K562 (cell line): Measurements from ENCODE around the gene ARMC9. TPM values are rescaled to one million over a fixed set of nuclear protein-coding genes. Genes with fewer than 3 reads are reported as not detected.

Source experiments
- ATAC-seq: fragments of 200-7000 bp; cut with Tn5 transposase; 3 replicates; pipeline ENCODE4 v1.9.1; 2020; ENCODE audit warnings: moderate library complexity
- BruUV-seq: library from RNA; stranded (reverse); fragments of 400-500 nt; replicated peaks from 2 replicates; lab custom pipeline; 2021; lab: Mats Ljungman, UMichigan
- CTCF ChIA-PET: fragments of 300-600 bp; formaldehyde crosslinking; extraction: SDS; loops from one replicate; lab custom pipeline; 2021; ENCODE audit warnings: low intra/inter-chr PET ratio; lab: Yijun Ruan, JAX
- POLR2A ChIA-PET: fragments of 300-600, 350-650 bp; sonication (Branson Sonifier 250); formaldehyde crosslinking; extraction: SDS; loops from one replicate; lab custom pipeline; 2021; ENCODE audit warnings: antibody characterized with exemption, inconsistent platforms; lab: Yijun Ruan, JAX
- DNase-seq, 4 experiments: peaks; one replicate each; pipeline versions ENCODE4 v3.0.0 to v3.0.0-alpha.2; 2011 to 2018; ENCODE audit warnings: low spot score in 3 of 4, mixed read lengths in 3 of 4; ENCODE audit errors: extremely low read depth in 1 of 4
- FAIRE-seq: peaks from 2 replicates; lab custom pipeline; 2011; peaks lifted over from hg19 to GRCh38; lab: Jason Lieb, UNC
- H2AFZ ChIP-seq: 2 replicates; pipeline ENCODE4 v1.6.0; 2011; ENCODE audit warnings: low read depth, low read length, control low read depth, inconsistent platforms
- H3K27ac ChIP-seq: fragments of 200-600 bp; 3 replicates; pipeline ENCODE4 v1.8.0; 2011; ENCODE audit warnings: low read depth, mild to moderate bottlenecking, control low read depth, inconsistent platforms, low read length, moderate library complexity, mixed read lengths; ENCODE audit errors: extremely low read depth
- H3K27me3 ChIP-seq, 2 experiments: fragments of 300-600 bp in 1 of 2; 2 replicates in 1 of 2; 3 replicates in 1 of 2; pipeline versions ENCODE4 v1.6.0 to v1.8.0; 2011; ENCODE audit warnings: inconsistent platforms in 2 of 2, low read length in 2 of 2, mild to moderate bottlenecking in 1 of 2, mixed read lengths in 1 of 2, moderate library complexity in 1 of 2; ENCODE audit not compliant: control insufficient read depth in 2 of 2, insufficient read depth in 2 of 2
- H3K36me3 ChIP-seq: fragments of 300-600 bp; 3 replicates; pipeline ENCODE4 v1.8.0; 2011; ENCODE audit warnings: mild to moderate bottlenecking, low read length, inconsistent platforms; ENCODE audit not compliant: control insufficient read depth, insufficient read depth
- H3K4me1 ChIP-seq, 2 experiments: fragments of 200-600 bp in 1 of 2; replicated peaks in 1 of 2; 2 replicates in 1 of 2; 3 replicates in 1 of 2; pipeline versions ENCODE4 v1.5.1 to v1.8.0; 2011; ENCODE audit warnings: inconsistent platforms in 2 of 2, low read length in 2 of 2, mild to moderate bottlenecking in 1 of 2, mixed read lengths in 1 of 2, moderate library complexity in 1 of 2; ENCODE audit not compliant: control insufficient read depth in 2 of 2, insufficient read depth in 2 of 2
- H3K4me2 ChIP-seq: 2 replicates; pipeline ENCODE4 v1.6.1; 2011; ENCODE audit warnings: low read length, control low read depth, inconsistent platforms, mixed read lengths; ENCODE audit not compliant: insufficient read depth
- H3K4me3 ChIP-seq: fragments of 200-600 bp; sonication (generic), shearing (Covaris generic); 2 replicates; pipeline ENCODE4 v1.5.1; 2016; ENCODE audit warnings: control low read depth, inconsistent platforms
- H3K79me2 ChIP-seq: fragments of 200-600 bp; 3 replicates; pipeline ENCODE4 v1.8.0; 2011; ENCODE audit warnings: low read length, inconsistent platforms; ENCODE audit not compliant: control insufficient read depth, insufficient read depth
- H3K9ac ChIP-seq, 2 experiments: 2 replicates each; pipeline versions ENCODE4 v1.6.0 to v1.6.1; 2011; ENCODE audit warnings: low read depth in 2 of 2, low read length in 2 of 2, control low read depth in 1 of 2, inconsistent platforms in 1 of 2, mild to moderate bottlenecking in 1 of 2, mixed read lengths in 1 of 2; ENCODE audit not compliant: insufficient read depth in 1 of 2
- H3K9me1 ChIP-seq: one replicate; pipeline ENCODE4 v1.6.0; 2011; ENCODE audit warnings: inconsistent platforms, mild to moderate bottlenecking, low read length, moderate library complexity; ENCODE audit not compliant: control insufficient read depth, insufficient read depth
- H3K9me3 ChIP-seq: replicated peaks from 2 replicates; pipeline ENCODE4 v1.5.1; 2011; ENCODE audit warnings: low read depth, low read length, inconsistent platforms; ENCODE audit not compliant: control insufficient read depth, insufficient read depth
- H4K20me1 ChIP-seq: replicated peaks from 2 replicates; pipeline ENCODE4 v1.6.1; 2011; ENCODE audit warnings: low read length, inconsistent platforms, mixed read lengths; ENCODE audit not compliant: control insufficient read depth, insufficient read depth
- CBX8 ChIP-seq: fragments of 200-600 bp; sonication (generic); IDR thresholded peaks from 2 replicates; pipeline ENCODE4 v1.6.1; 2012; ENCODE audit warnings: borderline replicate concordance, mixed run types, low read depth, mild to moderate bottlenecking, moderate library complexity, mixed read lengths, low read length, control low read depth, inconsistent platforms; ENCODE audit not compliant: poor library complexity, severe bottlenecking; ENCODE audit errors: extremely low read depth
- CEBPG ChIP-seq, 3 experiments: fragments of 200-800 bp in 1 of 3; sonication (Bioruptor generic) in 1 of 3; sonication (generic) in 1 of 3; formaldehyde crosslinking in 1 of 3; IDR thresholded peaks in 2 of 3; conservative IDR thresholded peaks in 1 of 3; 2 replicates each; pipeline versions ENCODE4 v1.6.1 to v1.8.0; 2016 to 2022; ENCODE audit warnings: missing compliant biosample characterization in 2 of 3, missing genetic modification characterization in 2 of 3, mild to moderate bottlenecking in 1 of 3, missing genetic modification reagents in 1 of 3
- EWSR1 ChIP-seq: fragments of 450-650 bp; IDR thresholded peaks from 2 replicates; pipeline ENCODE4 v1.6.1; 2018; ENCODE audit warnings: borderline replicate concordance, mild to moderate bottlenecking, low read depth, moderate library complexity; ENCODE audit not compliant: partially characterized antibody
- FOXA1 ChIP-seq: fragments of 450-650 bp; IDR thresholded peaks from 2 replicates; pipeline ENCODE4 v1.6.1; 2016; ENCODE audit warnings: mild to moderate bottlenecking, borderline replicate concordance
- JUNB ChIP-seq: fragments of 450-650 bp; formaldehyde crosslinking; conservative IDR thresholded peaks from 2 replicates; pipeline ENCODE4 v1.4.0; 2020; ENCODE audit warnings: mild to moderate bottlenecking
- POLR2A ChIP-seq: fragments of 450-650 bp; conservative IDR thresholded peaks from 2 replicates; pipeline ENCODE4 v1.6.1; 2016
- PRPF4 ChIP-seq: fragments of 200-400 bp; formaldehyde crosslinking; IDR thresholded peaks from one replicate; pipeline ENCODE4 v1.6.1; 2017; ENCODE audit warnings: low read length, low read depth, mild to moderate bottlenecking; ENCODE audit not compliant: insufficient read depth, poor library complexity, severe bottlenecking
- RNF2 ChIP-seq: sonication (generic); IDR thresholded peaks from 2 replicates; pipeline ENCODE4 v1.6.1; 2016
- SAFB2 ChIP-seq: fragments of 200-400 bp; formaldehyde crosslinking; IDR thresholded peaks from 2 replicates; pipeline ENCODE4 v1.6.1; 2018; ENCODE audit warnings: borderline replicate concordance, low read length, low read depth, moderate library complexity; ENCODE audit not compliant: severe bottlenecking
- SIX5 ChIP-seq, 2 experiments: IDR thresholded peaks; 2 replicates each; pipeline ENCODE4 v1.6.1; 2011; ENCODE audit warnings: low read length in 2 of 2, borderline replicate concordance in 1 of 2, low read depth in 1 of 2, mild to moderate bottlenecking in 1 of 2, moderate library complexity in 1 of 2; ENCODE audit not compliant: insufficient read depth in 1 of 2
- SPI1 ChIP-seq: IDR thresholded peaks from 2 replicates; pipeline ENCODE4 v1.6.1; 2011; ENCODE audit warnings: low read depth, low read length, control low read depth, borderline replicate concordance
- TBL1XR1 ChIP-seq, 2 experiments: IDR thresholded peaks; 2 replicates each; pipeline ENCODE4 v1.6.1; 2012; ENCODE audit warnings: improper control_type of control experiment in 2 of 2, low read length in 2 of 2, mild to moderate bottlenecking in 1 of 2
- ZFP30 ChIP-seq: fragments of 250-450 bp; sonication (Bioruptor Pico); IDR thresholded peaks from 2 replicates; pipeline ENCODE4 v1.8.0; 2022; ENCODE audit warnings: moderate library complexity, mild to moderate bottlenecking, inconsistent platforms, borderline replicate concordance
- ZNF184 ChIP-seq: sonication (generic); formaldehyde crosslinking; IDR thresholded peaks from 2 replicates; pipeline ENCODE4 v1.5.0; 2020; ENCODE audit warnings: missing genetic modification reagents
- ZNF77 ChIP-seq: fragments of 250-450 bp; sonication (Bioruptor Pico); IDR thresholded peaks from 2 replicates; pipeline ENCODE4 v1.5.0; 2020
- WGBS: fragments of 100-300 bp; shearing (Covaris generic); methylation state at CpG from one replicate; pipeline ENCODE4 v1.1.6; 2016; ENCODE audit warnings: low coverage, mixed read lengths; ENCODE audit not compliant: insufficient coverage; ENCODE audit errors: missing lambda C conversion rate; 5-methylcytosine and 5-hydroxymethylcytosine counted together
- in situ Hi-C: fragments of 300-500 bp; cut with MboI; formaldehyde crosslinking; loops from 4 replicates; pipeline ENCODE4 v1.15.0; 2018; ENCODE audit warnings: inconsistent platforms, mixed read lengths
- intact Hi-C: fragments of 100-400 bp; cut with micrococcal nuclease; formaldehyde crosslinking; loops from 2 replicates; pipeline ENCODE4 v1.14.2; 2022
- polyA plus RNA-seq, 8 experiments: library from polyadenylated mRNA; depleted of rRNA in 4 of 8; stranded (reverse) in 5 of 8; unstranded in 3 of 8; fragments of >200 nt; fragmentation: Nextera tagmentation in 2 of 8; fragmentation: Illumina TruSeq in 1 of 8; extraction: Ambion mirVana in 2 of 8; extraction: Trizol in 1 of 8; gene quantifications; 2 replicates each; pipeline versions ENCODE4 v1.2.1 to v1.2.3, GENCODE V29; 2011 to 2014; ENCODE audit warnings: inconsistent platforms in 1 of 8, missing spikeins in 1 of 8
- total RNA-seq, 7 experiments: library from RNA; depleted of rRNA in 6 of 7; stranded (reverse); fragments of >200 nt in 6 of 7; fragmentation: Illumina TruSeq in 2 of 7; extraction: Trizol in 2 of 7; gene quantifications; 2 replicates each; pipeline versions ENCODE4 v1.2.1 to v1.2.3, GENCODE V29; 2011 to 2021; ENCODE audit warnings: low replicate concordance in 1 of 7
- TF ChIP-seq, protein P1 (sequence below), 2 experiments: fragments of 450-650 bp; conservative IDR thresholded peaks; 2 replicates each; pipeline ENCODE4 v1.6.1; 2017; ENCODE audit warnings: mild to moderate bottlenecking in 2 of 2, moderate library complexity in 2 of 2
- TF ChIP-seq, protein P2 (sequence below): fragments of 450-650 bp; formaldehyde crosslinking; IDR thresholded peaks from 2 replicates; pipeline ENCODE4 v1.4.0; 2020; ENCODE audit warnings: mild to moderate bottlenecking, mixed read lengths
- TF ChIP-seq, protein P3 (sequence below), 2 experiments: fragments of 250-450 bp in 1 of 2; fragments of 450-650 bp in 1 of 2; sonication (Bioruptor Pico) in 1 of 2; IDR thresholded peaks; 2 replicates each; pipeline versions ENCODE4 v1.6.1 to v1.8.0; 2016 to 2021; ENCODE audit warnings: mild to moderate bottlenecking in 2 of 2, moderate library complexity in 2 of 2, missing compliant biosample characterization in 1 of 2, missing genetic modification characterization in 1 of 2

ARMC9 gene
- total and polyA plus RNA-seq, 9 of the 15 experiments (the other 6 are each of a cell fraction or from before 2014, with no cell fraction given) = 0.36 to 2.3 (median 1.1) TPM

DNA sequence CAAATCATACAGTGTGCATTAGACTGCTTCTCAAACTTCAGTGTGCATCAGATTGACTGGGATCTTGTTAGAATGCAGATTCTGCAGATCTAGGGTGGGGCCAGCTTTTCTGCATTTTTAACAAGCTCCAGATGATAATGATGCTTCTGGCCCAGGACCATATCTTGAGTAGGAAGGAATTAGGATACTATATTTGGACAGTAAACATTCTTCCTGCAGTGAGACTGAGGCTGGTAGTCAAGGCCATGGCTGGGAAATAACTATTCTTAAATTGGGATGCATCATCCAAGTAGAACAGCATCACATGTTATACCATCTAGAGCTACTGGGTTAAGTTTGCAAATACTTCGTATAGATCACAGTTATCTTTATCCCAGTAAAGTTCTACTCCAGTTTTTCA is 28.4 kb upstream of the ARMC9 start:
- TF ChIP-seq EWSR1 = no peak
- TF ChIP-seq TBL1XR1 (IDR thresholded peaks at IDR 0.05; ENCODE audit: low read length in 2 of 2) = no peak
- TF ChIP-seq, protein P1, sequence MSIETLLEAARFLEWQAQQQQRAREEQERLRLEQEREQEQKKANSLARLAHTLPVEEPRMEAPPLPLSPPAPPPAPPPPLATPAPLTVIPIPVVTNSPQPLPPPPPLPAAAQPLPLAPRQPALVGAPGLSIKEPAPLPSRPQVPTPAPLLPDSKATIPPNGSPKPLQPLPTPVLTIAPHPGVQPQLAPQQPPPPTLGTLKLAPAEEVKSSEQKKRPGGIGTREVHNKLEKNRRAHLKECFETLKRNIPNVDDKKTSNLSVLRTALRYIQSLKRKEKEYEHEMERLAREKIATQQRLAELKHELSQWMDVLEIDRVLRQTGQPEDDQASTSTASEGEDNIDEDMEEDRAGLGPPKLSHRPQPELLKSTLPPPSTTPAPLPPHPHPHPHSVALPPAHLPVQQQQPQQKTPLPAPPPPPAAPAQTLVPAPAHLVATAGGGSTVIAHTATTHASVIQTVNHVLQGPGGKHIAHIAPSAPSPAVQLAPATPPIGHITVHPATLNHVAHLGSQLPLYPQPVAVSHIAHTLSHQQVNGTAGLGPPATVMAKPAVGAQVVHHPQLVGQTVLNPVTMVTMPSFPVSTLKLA (conservative IDR thresholded peaks at IDR 0.05) = no peak
- TF ChIP-seq, protein P2, sequence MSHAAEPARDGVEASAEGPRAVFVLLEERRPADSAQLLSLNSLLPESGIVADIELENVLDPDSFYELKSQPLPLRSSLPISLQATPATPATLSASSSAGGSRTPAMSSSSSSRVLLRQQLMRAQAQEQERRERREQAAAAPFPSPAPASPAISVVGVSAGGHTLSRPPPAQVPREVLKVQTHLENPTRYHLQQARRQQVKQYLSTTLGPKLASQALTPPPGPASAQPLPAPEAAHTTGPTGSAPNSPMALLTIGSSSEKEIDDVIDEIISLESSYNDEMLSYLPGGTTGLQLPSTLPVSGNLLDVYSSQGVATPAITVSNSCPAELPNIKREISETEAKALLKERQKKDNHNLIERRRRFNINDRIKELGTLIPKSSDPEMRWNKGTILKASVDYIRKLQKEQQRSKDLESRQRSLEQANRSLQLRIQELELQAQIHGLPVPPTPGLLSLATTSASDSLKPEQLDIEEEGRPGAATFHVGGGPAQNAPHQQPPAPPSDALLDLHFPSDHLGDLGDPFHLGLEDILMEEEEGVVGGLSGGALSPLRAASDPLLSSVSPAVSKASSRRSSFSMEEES (CRISPR knock-in tag) = no peak
- no peak for TF ChIP-seq PRPF4
- no peak for TF ChIP-seq ZNF77 (CRISPR knock-in tag)
- TF ChIP-seq CBX8 = no peak
- no peak for TF ChIP-seq ZFP30 (CRISPR knock-in tag)
- no peak for TF ChIP-seq JUNB (CRISPR knock-in tag)
- TF ChIP-seq SAFB2 = no peak
- no peak for TF ChIP-seq RNF2
- no peak for TF ChIP-seq CEBPG (CRISPR knock-in tag; IDR thresholded peaks at IDR 0.05)
- TF ChIP-seq CEBPG (tag; conservative IDR thresholded peaks at IDR 0.05 in 1 of 2, IDR thresholded peaks at IDR 0.05 in 1 of 2) = no peak
- no peak for TF ChIP-seq SIX5 (IDR thresholded peaks at IDR 0.05; ENCODE audit: borderline replicate concordance in 1 of 2, insufficient read depth in 1 of 2, low read depth in 1 of 2, low read length in 2 of 2)
- TF ChIP-seq POLR2A = no peak
- TF ChIP-seq FOXA1 = no peak
- TF ChIP-seq, protein P3, sequence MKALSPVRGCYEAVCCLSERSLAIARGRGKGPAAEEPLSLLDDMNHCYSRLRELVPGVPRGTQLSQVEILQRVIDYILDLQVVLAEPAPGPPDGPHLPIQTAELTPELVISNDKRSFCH (CRISPR knock-in tag; IDR thresholded peaks at IDR 0.05) = no peak
- TF ChIP-seq, protein P3 (tag; IDR thresholded peaks at IDR 0.05) = no peak
- TF ChIP-seq ZNF184 (CRISPR knock-in tag) = no peak
- TF ChIP-seq SPI1 = no peak
- H3K4me2 ChIP-seq = no peak overlapping the region
- H3K4me1 ChIP-seq = no peaks in the 10 kb centered on the region
- intact Hi-C loops (no loop called here), in situ Hi-C loops (no loop called here)
- peaks cover 89% of the 10 kb centered on the region for H3K36me3 ChIP-seq
- no peaks in the 10 kb centered on the region for H3K79me2 ChIP-seq
- no peak for FAIRE-seq
- no peak overlapping the region for H3K9ac ChIP-seq
- CTCF ChIA-PET = no interaction called here
- H3K9me1 ChIP-seq = no peaks in the 10 kb centered on the region
- no peak for ATAC-seq
- DNase-seq = no peak
- no peak overlapping the region for H3K4me3 ChIP-seq
- H2AFZ ChIP-seq = no peak overlapping the region
- H3K9me3 ChIP-seq = no peaks in the 10 kb centered on the region
- H4K20me1 ChIP-seq = no peaks in the 10 kb centered on the region
- no peak overlapping the region for H3K27ac ChIP-seq
- 79% methylated on average over 1 of the region's 1 CpG for WGBS
- no peaks in the 10 kb centered on the region for H3K27me3 ChIP-seq
- no TSS peak for BruUV-seq
- POLR2A ChIA-PET = no interaction called here
